Fibroblast of lung (primary cell): ENCODE results near the gene IZUMO1.

Source experiments
- CTCF ChIP-seq, 2 donors: IDR thresholded peaks in 1 of 2; conservative IDR thresholded peaks in 1 of 2; 1 replicate in 1 of 2; 2 replicates in 1 of 2; pipeline ENCODE4 v1.5.1; 2011 to 2012; ENCODE audit warnings: low read length in 2 of 2, control low read depth in 1 of 2, inconsistent platforms in 1 of 2, low read depth in 1 of 2, mild to moderate bottlenecking in 1 of 2
- EZH2 ChIP-seq: IDR thresholded peaks from 2 replicates; pipeline ENCODE4 v1.5.1; 2012; ENCODE audit warnings: low read length, control low read depth, mild to moderate bottlenecking; ENCODE audit errors: missing control alignments

DNA sequence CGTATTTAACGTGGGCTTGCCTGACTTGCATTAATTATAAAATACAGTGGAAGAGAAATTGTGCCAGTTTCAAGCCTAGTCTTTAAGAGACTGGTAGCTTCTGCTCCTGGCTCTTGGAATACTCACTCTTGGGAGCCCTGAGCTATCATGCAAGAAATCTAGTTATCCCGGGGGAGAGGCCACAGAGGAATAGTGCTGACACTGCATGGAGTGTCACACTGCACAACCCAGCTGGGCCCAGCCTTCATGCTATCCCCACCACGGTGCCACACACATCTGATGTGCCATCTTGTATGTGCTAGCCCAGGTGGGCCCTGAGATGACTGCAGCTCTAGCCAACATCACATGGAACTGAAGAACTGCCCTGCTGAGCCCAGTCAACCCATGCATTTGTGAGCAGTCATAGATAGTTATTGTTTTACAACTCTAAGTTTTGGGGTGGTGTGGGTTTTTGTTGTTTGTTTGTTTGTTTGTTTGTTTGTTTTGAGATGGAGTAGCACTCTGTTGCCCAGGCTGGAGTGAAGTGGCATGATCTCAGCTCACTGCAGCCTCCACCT, 35.5 kb downstream of the IZUMO1 start:
- TF ChIP-seq CTCF (conservative IDR thresholded peaks at IDR 0.05 in 1 of 2, IDR thresholded peaks at IDR 0.05 in 1 of 2; ENCODE audit: low read depth in 1 of 2, low read length in 2 of 2) (no peak), EZH2 (no peak)
